HG02759 (cell line): ENCODE data around the gene HDAC9.
"Not testable (repeated sequence)": the region's sequence is repeated elsewhere in the genome, so short reads cannot be mapped to it uniquely, and the experiment has no call there.

Experiments used
- ATAC-seq: cut with Tn5 transposase; IDR thresholded peaks from one replicate; pipeline ENCODE4 v1.9.1; 2021; ENCODE audit warnings: mild to moderate bottlenecking, moderate library complexity; ENCODE audit not compliant: unreplicated experiment

HDAC9 gene

GRCh38 chr7:18702071-18702829 lies 206.7 kb downstream of the HDAC9 start:
- ATAC-seq, result no peak

- no peak for ATAC-seq
Measured at GRCh38 chr7:18703685-18704084, 208.1 kb downstream of the HDAC9 start.

GRCh38 chr7:18706670-18707069 lies 211.1 kb downstream of the HDAC9 start:
- no peak for ATAC-seq

GRCh38 chr7:18708204-18708603 lies 212.7 kb downstream of the HDAC9 start:
- no peak for ATAC-seq

- ATAC-seq, result no peak
Measured at GRCh38 chr7:18715988-18716387, 220.4 kb downstream of the HDAC9 start.

- no peak for ATAC-seq
Measured at GRCh38 chr7:18721429-18721828, 225.9 kb downstream of the HDAC9 start.

- no peak for ATAC-seq
Measured at GRCh38 chr7:18724318-18724717, 228.8 kb downstream of the HDAC9 start.

- no peak for ATAC-seq
Measured at GRCh38 chr7:18727115-18727870, 231.7 kb downstream of the HDAC9 start.

- not testable (repeated sequence) for ATAC-seq
Measured at GRCh38 chr7:18736012-18736411, 240.5 kb downstream of the HDAC9 start.

GRCh38 chr7:18740579-18740988 lies 245.0 kb downstream of the HDAC9 start:
- no peak for ATAC-seq

GRCh38 chr7:18753972-18754610 lies 258.5 kb downstream of the HDAC9 start:
- ATAC-seq, result no peak

- ATAC-seq, result no peak
Measured at GRCh38 chr7:18754766-18755165, 259.2 kb downstream of the HDAC9 start.

- no peak for ATAC-seq
Measured at GRCh38 chr7:18755793-18756192, 260.2 kb downstream of the HDAC9 start.

- no peak for ATAC-seq
Measured at GRCh38 chr7:18756378-18757050, 261.0 kb downstream of the HDAC9 start.

- no peak for ATAC-seq
Measured at GRCh38 chr7:18760046-18760445, 264.5 kb downstream of the HDAC9 start.

- no peak for ATAC-seq
Measured at GRCh38 chr7:18760631-18761445, 265.3 kb downstream of the HDAC9 start.

- no peak for ATAC-seq
Measured at GRCh38 chr7:18762189-18762588, 266.6 kb downstream of the HDAC9 start.

GRCh38 chr7:18768256-18768655 lies 272.7 kb downstream of the HDAC9 start:
- ATAC-seq, result no peak

GRCh38 chr7:18770154-18770811 lies 274.7 kb downstream of the HDAC9 start:
- ATAC-seq, result no peak

- ATAC-seq, result no peak
Measured at GRCh38 chr7:18770822-18771221, 275.3 kb downstream of the HDAC9 start.
